ENCODE measurements around the gene DDAH1.
"Not testable (repeated sequence)": the region's sequence is repeated elsewhere in the genome, so short reads cannot be mapped to it uniquely, and the experiment has no call there.

The DDAH1 gene

DNA sequence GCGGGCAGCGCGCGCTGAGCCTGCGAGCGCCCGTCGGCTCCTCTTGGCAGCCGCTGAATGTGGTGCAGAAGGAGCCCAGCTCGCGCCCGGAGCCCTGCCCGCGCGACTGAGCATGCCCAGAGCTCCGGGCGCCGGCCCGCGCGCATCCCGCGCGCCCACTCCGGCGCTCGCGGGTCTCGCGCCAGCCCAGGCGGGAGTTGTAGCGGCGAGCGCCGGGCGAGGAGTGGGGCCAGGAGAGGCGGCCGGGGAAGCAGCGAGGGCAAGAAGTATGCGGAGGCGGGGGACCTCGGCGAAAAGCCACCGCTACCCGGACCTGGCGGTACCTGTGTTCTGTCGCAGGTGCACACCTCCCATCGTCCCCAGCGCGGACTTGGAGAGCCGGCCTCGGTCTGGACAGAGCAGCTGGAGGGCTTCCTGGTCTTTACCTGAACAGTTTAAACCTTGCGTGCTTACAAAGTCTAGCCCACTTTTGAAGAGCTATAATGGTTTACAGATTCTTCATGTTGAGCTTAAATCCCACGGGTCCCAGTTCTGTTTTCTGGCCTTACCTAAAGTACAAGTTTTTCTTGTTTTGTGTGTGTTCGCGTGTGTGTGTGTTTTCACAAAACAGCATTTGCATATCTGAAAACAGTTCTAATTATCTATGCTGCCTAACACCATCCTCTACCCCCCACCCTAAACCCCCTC, at the start of gene DDAH1:
TSS of gene DDAH1 (minus strand) at position 61 of the 687 bp plus-strand sequence. CDS start 114 bp downstream, outside the sequence.
- Histone ChIP-seq H3K9me3 (ENCODE audit: control insufficient read depth, insufficient read depth, low read length) (no peaks in the 10 kb centered on the region), H3K4me3 (ENCODE audit: low read depth, low read length) (peak within 1 kb of the TSS; percentile 69), H3K9ac (ENCODE audit: low read depth, low read length) (peak within 1 kb of the TSS; percentile 8)

DNA sequence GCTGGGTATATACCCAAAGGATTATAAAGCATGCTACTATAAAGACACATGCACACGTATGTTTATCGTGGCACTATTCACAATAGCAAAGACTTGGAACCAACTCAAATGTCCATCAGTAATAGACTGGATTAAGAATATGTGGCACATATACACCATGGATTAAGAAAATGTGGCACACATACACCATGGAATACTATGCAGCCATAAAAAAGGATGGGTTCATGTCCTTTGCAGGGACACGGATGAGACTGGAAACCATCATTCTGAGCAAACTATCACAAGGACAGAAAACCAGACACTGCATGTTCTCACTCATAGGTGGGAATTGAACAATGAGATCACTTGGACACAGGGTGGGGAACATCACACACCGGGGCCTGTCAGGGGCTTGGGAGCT, 49.0 kb upstream of the DDAH1 start:
- H3K9ac ChIP-seq (ENCODE audit: low read depth, low read length); H3K27me3 ChIP-seq (ENCODE audit: control insufficient read depth, insufficient read depth, low read length); H3K9me3 ChIP-seq (ENCODE audit: control insufficient read depth, insufficient read depth, low read length); H3K4me1 ChIP-seq (ENCODE audit: control insufficient read depth, insufficient read depth, low read length); H3K36me3 ChIP-seq (ENCODE audit: control insufficient read depth, insufficient read depth, low read length); H3K4me3 ChIP-seq (ENCODE audit: low read depth, low read length): not testable (repeated sequence)

More for the DNA sequence above, at the start of gene DDAH1:
- peaks cover 5% of the 10 kb centered on the region for H3K4me1 ChIP-seq (ENCODE audit: control insufficient read depth, insufficient read depth, low read length)
- H3K27me3 ChIP-seq (ENCODE audit: control insufficient read depth, insufficient read depth, low read length): peaks cover 34% of the 10 kb centered on the region
- H3K36me3 ChIP-seq (ENCODE audit: control insufficient read depth, insufficient read depth, low read length): no peaks in the 10 kb centered on the region

DNA sequence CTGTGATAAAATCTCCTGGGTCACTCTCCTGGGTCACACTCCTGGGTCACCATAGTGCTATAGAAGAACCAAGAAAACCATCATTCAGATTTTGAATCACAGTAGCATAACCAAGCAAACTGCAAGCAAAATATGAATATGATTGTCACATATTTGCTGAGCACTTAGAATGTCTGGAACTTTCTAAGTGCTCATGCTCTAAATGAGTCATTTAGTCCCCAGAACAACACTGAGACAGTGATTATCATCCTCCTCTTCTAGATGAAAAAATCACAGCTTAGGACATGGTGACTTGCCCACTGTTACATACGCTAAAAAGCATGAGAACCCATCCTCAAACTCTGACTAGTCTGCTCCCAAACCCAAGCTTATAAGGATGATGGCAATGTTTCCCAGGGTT, 39.5 kb upstream of the DDAH1 start:
- Histone ChIP-seq H3K4me1 (ENCODE audit: control insufficient read depth, insufficient read depth, low read length) (no peaks in the 10 kb centered on the region), H3K9me3 (ENCODE audit: control insufficient read depth, insufficient read depth, low read length) (no peaks in the 10 kb centered on the region), H3K36me3 (ENCODE audit: control insufficient read depth, insufficient read depth, low read length) (no peaks in the 10 kb centered on the region), H3K9ac (ENCODE audit: low read depth, low read length) (no peak overlapping the region), H3K27me3 (ENCODE audit: control insufficient read depth, insufficient read depth, low read length) (no peaks in the 10 kb centered on the region), H3K4me3 (ENCODE audit: low read depth, low read length) (no peak overlapping the region)

DNA sequence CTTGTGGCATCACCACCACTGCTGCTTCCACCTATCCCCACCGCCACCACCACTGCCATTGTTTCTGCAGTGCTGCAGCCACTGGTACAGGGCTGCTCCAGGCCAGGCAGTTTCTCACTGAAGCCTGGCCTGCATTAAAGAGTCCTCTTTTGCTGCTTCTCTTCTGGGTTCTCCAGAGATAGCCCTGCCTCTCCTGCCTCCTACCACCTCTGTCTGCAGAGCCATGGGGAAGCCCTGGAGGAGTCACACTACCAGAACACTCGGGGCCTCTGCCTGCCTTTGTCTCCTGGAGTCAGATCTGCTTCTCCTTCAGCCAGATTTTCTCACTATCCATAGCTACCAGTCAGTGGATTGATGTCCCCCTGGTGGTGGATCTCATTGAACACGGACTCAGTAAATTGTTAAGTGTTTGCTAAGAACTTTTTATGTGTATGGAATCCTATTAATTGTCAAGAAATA, 37.7 kb upstream of the DDAH1 start:
- H3K27me3 ChIP-seq (ENCODE audit: control insufficient read depth, insufficient read depth, low read length): no peaks in the 10 kb centered on the region
- no peaks in the 10 kb centered on the region for H3K36me3 ChIP-seq (ENCODE audit: control insufficient read depth, insufficient read depth, low read length)
- H3K9ac ChIP-seq (ENCODE audit: low read depth, low read length): no peak overlapping the region
- no peaks in the 10 kb centered on the region for H3K4me1 ChIP-seq (ENCODE audit: control insufficient read depth, insufficient read depth, low read length)
- no peaks in the 10 kb centered on the region for H3K9me3 ChIP-seq (ENCODE audit: control insufficient read depth, insufficient read depth, low read length)
- no peak overlapping the region for H3K4me3 ChIP-seq (ENCODE audit: low read depth, low read length)

DNA sequence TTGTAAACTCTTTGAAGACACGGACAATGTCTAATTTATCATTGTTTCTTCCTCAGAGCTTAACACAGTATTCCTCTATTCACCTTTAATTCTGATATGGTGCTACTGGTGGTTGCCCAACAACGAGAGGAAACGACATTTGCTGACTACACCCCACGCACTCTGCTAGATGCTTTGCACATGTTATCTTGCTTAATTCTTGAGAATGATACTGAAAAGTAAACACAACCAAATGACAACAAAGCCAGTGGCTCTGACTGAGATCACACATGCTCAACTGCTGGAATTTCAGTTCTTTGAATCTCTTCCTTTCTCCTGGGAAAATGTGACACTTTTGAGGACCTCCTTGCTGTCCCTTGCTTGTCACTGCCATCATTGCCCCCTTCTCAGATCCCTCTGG, 37.2 kb upstream of the DDAH1 start:
- H3K36me3 ChIP-seq (ENCODE audit: control insufficient read depth, insufficient read depth, low read length): no peaks in the 10 kb centered on the region
- no peak overlapping the region for H3K4me3 ChIP-seq (ENCODE audit: low read depth, low read length)
- H3K9ac ChIP-seq (ENCODE audit: low read depth, low read length): no peak overlapping the region
- H3K4me1 ChIP-seq (ENCODE audit: control insufficient read depth, insufficient read depth, low read length): no peaks in the 10 kb centered on the region
- H3K27me3 ChIP-seq (ENCODE audit: control insufficient read depth, insufficient read depth, low read length): no peaks in the 10 kb centered on the region
- H3K9me3 ChIP-seq (ENCODE audit: control insufficient read depth, insufficient read depth, low read length): no peaks in the 10 kb centered on the region

DNA sequence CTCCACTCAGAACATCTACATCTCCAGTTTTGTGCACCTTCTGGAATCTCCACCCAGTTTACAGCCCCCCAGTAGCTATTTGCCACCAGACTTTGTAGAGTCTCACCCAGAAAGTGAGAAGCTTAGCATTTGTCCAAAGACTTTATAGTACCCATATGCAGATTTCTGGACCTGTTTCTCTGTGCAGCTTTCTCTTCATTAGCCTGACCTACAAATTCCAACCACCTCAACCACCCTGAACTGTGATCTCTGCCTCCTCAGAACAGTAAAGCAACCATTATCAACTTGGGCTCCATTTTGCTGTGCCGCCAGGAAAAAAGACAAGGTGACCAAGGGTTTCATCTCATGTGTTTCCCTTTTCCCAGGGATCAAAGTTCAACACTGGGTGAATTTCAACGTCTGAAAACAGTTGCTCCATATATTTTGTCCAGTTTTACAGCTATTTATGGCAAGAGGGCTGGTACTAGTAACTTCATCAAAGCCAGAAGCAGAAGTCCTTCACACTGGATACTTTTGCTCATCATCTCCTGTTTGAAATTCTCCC, 36.5 kb upstream of the DDAH1 start:
- Histone ChIP-seq H3K9ac (ENCODE audit: low read depth, low read length) (no peak overlapping the region), H3K9me3 (ENCODE audit: control insufficient read depth, insufficient read depth, low read length) (no peaks in the 10 kb centered on the region), H3K27me3 (ENCODE audit: control insufficient read depth, insufficient read depth, low read length) (no peaks in the 10 kb centered on the region), H3K36me3 (ENCODE audit: control insufficient read depth, insufficient read depth, low read length) (no peaks in the 10 kb centered on the region), H3K4me3 (ENCODE audit: low read depth, low read length) (no peak overlapping the region), H3K4me1 (ENCODE audit: control insufficient read depth, insufficient read depth, low read length) (no peaks in the 10 kb centered on the region)

DNA sequence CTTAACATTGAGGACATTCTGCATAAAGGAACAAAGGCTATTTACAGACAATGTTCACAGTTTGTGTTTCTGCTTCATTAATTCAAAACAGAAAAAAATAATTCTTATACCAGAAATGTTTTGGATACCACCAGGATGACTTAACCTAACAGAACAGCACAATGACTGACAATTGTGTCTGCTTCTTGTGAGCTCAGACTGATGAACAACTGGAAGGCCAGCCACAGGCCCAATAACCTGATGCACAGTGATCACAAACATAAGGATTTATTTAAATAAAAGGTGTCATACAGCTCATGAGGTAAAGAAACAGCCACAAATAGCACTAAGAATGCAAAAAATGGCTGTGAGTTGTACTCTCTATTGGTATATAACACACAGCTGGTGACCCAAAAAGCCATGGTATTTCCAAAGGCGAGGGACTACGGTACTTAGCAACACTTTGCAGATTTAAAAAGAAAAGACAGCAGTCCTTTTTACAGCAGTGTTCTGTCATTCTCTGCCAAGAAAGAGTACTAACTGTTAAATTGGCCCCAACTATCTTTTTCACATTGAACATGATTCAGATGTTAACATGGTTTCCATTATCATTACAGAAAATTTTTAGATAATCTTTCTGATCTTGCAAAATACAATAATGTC, 32.1 kb upstream of the DDAH1 start:
- no peaks in the 10 kb centered on the region for H3K4me1 ChIP-seq (ENCODE audit: control insufficient read depth, insufficient read depth, low read length)
- no peak overlapping the region for H3K9ac ChIP-seq (ENCODE audit: low read depth, low read length)

DNA sequence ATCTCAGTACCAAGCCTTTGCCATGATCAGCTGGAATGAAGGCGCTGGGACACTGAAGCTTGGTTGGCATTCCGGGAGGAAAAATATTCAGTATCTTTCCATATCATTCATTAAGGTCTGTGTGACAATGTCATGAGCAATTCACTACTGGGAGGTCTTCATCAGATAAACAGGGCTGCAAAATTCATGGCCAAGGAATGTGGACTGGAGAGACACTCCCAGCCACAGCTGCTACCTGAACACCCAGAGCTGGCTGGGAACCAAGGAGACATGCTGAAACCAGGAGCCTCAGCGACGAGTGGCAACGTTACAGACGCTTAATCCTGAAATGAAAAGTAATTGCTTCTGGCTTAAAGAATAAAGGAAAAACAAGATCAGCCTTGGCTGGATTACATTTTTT, 30.6 kb upstream of the DDAH1 start:
- H3K27me3 ChIP-seq (ENCODE audit: control insufficient read depth, insufficient read depth, low read length): no peaks in the 10 kb centered on the region
- H3K36me3 ChIP-seq (ENCODE audit: control insufficient read depth, insufficient read depth, low read length): no peaks in the 10 kb centered on the region
- H3K4me1 ChIP-seq (ENCODE audit: control insufficient read depth, insufficient read depth, low read length): no peaks in the 10 kb centered on the region
- H3K4me3 ChIP-seq (ENCODE audit: low read depth, low read length): no peak overlapping the region
- no peaks in the 10 kb centered on the region for H3K9me3 ChIP-seq (ENCODE audit: control insufficient read depth, insufficient read depth, low read length)
- H3K9ac ChIP-seq (ENCODE audit: low read depth, low read length): no peak overlapping the region

More for the DNA sequence above, 32.1 kb upstream of the DDAH1 start:
- H3K9me3 ChIP-seq (ENCODE audit: control insufficient read depth, insufficient read depth, low read length): no peaks in the 10 kb centered on the region
- no peak overlapping the region for H3K4me3 ChIP-seq (ENCODE audit: low read depth, low read length)
- H3K36me3 ChIP-seq (ENCODE audit: control insufficient read depth, insufficient read depth, low read length): no peaks in the 10 kb centered on the region
- H3K27me3 ChIP-seq (ENCODE audit: control insufficient read depth, insufficient read depth, low read length): no peaks in the 10 kb centered on the region

DNA sequence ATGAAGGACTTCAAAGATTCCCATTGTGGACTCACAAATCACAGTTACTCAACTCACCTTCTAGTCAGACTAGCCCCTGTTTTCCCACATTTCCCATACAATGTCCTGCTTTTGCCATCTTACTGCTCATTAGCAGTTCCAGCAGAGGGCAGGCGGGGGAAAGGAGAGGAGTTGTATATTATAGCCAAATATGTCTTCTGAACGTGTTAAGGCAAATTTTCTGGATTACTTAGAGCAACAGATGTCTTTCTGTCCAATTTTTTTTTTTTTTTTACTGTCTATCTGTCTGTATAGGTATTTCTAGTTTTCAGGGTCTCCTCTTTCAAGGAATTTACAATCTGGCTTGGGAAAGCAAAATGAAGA, 29.9 kb upstream of the DDAH1 start:
- no peak overlapping the region for H3K9ac ChIP-seq (ENCODE audit: low read depth, low read length)
- no peaks in the 10 kb centered on the region for H3K27me3 ChIP-seq (ENCODE audit: control insufficient read depth, insufficient read depth, low read length)
- no peaks in the 10 kb centered on the region for H3K4me1 ChIP-seq (ENCODE audit: control insufficient read depth, insufficient read depth, low read length)
- H3K4me3 ChIP-seq (ENCODE audit: low read depth, low read length): no peak overlapping the region
- no peaks in the 10 kb centered on the region for H3K9me3 ChIP-seq (ENCODE audit: control insufficient read depth, insufficient read depth, low read length)
- no peaks in the 10 kb centered on the region for H3K36me3 ChIP-seq (ENCODE audit: control insufficient read depth, insufficient read depth, low read length)

DNA sequence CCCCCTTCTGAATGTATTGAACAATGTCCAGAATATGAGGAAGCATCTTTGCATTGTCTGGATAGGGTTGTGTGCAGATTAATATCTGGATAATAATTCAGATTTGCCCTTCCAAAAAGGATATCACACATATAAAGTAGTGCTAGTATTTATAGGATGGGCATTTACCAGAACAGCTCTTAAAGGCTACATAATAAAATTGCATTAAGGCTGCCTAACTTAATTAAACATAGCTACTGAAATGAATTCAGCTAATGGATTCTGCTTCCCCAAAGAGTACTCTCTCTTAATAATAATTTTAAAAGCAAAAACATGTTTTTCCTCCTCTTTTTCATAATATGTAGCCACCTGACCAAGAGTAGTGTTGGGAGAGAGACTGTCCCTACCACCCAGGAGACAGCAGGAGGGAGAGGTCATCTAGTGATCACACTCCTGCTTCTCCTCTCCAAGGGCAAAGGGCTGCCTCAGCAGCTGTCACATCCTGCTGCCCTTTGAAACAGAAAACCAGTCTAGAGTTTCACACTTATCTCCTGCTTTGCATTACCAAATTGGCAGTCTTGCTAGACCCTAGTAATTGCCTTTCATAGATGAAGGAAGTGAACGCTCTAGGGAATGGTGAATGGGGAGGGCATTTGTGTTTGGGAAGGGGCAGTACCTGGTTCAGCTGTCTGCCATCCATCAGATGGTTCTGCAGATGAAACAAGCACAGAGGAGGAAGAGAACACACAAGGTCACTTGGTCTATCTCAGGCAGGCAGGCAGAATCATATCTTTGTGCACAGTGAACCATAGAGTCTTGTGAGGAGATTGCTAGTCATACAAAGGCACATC, 29.3 kb upstream of the DDAH1 start:
- Histone ChIP-seq H3K9ac (ENCODE audit: low read depth, low read length) (no peak overlapping the region), H3K4me3 (ENCODE audit: low read depth, low read length) (no peak overlapping the region), H3K4me1 (ENCODE audit: control insufficient read depth, insufficient read depth, low read length) (no peaks in the 10 kb centered on the region)

DNA sequence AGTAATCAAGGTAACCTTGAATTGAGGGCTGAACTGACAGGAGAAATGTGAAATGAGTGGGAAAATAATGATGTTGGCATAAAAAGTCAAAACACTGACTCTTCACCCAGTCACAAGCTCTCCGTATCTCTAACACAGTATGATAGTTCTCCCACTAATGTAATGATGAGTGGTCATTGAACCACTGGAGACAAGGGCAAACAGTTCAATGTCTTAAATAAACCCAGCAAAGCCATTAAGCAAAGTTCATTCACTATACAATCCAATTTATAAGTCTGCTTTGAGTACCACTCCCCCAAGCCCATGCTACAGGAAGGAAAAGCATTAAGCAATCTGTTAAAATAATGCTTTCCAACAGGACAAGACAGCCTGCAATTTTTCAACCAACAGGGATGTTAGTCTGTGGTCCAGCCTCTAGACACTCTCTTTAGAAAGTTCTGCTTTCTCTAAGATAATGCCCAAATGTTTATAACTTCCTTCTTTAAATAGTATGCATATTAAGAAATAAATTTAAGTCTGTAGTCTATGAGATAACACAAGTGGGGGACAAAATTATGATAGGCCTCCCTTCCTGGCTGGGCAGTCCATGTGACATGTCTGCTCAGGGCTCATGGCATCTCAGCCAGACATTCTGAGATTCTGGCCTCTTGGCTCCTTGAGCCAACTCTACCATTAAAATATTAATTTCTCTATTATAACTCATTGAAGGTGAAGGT, 25.5 kb upstream of the DDAH1 start:
- H3K9ac ChIP-seq (ENCODE audit: low read depth, low read length): no peak overlapping the region
- no peaks in the 10 kb centered on the region for H3K9me3 ChIP-seq (ENCODE audit: control insufficient read depth, insufficient read depth, low read length)
- no peaks in the 10 kb centered on the region for H3K36me3 ChIP-seq (ENCODE audit: control insufficient read depth, insufficient read depth, low read length)

More for the DNA sequence above, 29.3 kb upstream of the DDAH1 start:
- H3K9me3 ChIP-seq (ENCODE audit: control insufficient read depth, insufficient read depth, low read length): no peaks in the 10 kb centered on the region
- H3K27me3 ChIP-seq (ENCODE audit: control insufficient read depth, insufficient read depth, low read length): no peaks in the 10 kb centered on the region
- H3K36me3 ChIP-seq (ENCODE audit: control insufficient read depth, insufficient read depth, low read length): no peaks in the 10 kb centered on the region

More for the DNA sequence above, 25.5 kb upstream of the DDAH1 start:
- Histone ChIP-seq H3K4me1 (ENCODE audit: control insufficient read depth, insufficient read depth, low read length) (no peaks in the 10 kb centered on the region), H3K27me3 (ENCODE audit: control insufficient read depth, insufficient read depth, low read length) (no peaks in the 10 kb centered on the region), H3K4me3 (ENCODE audit: low read depth, low read length) (no peak overlapping the region)
